ENCODE measurements around the gene KLHL25.

The KLHL25 gene

GRCh38 chr15:85716261-85716660 is 78.5 kb downstream of the KLHL25 start:
- DNase-seq (ENCODE audit: low read depth) = no peak

- DNase-seq (ENCODE audit: low read depth) = no peak
These were observed 83.0 kb downstream of the KLHL25 start for GRCh38 chr15:85711580-85712192.

- no peak for DNase-seq (ENCODE audit: low read depth)
These were observed 84.3 kb downstream of the KLHL25 start for GRCh38 chr15:85710340-85710842.

All from EH (cell line).